ENCODE measurements around the gene GNAT1. TPM values are rescaled to one million over a fixed set of nuclear protein-coding genes. Genes with fewer than 3 reads are reported as not detected.

The GNAT1 gene
- total RNA-seq, 1 donor from 2014 or later, result not detected

GRCh38 chr3:50205413-50206276, 14.2 kb downstream of the GNAT1 start:
- peaks cover 2% of the 10 kb centered on the region for H3K4me1 Mint-ChIP-seq
- peak overlapping the region; percentile 35 for H3K4me3 Mint-ChIP-seq
- peak; percentile 32 for DNase-seq
- peaks cover 50% of the 10 kb centered on the region for H3K27me3 Mint-ChIP-seq
- no peaks in the 10 kb centered on the region for H3K9me3 Mint-ChIP-seq
- H3K36me3 Mint-ChIP-seq (ENCODE audit: low read depth), result no peaks in the 10 kb centered on the region
- TF ChIP-seq CTCF (IDR thresholded peaks at IDR 0.05), result no peak
- no peak overlapping the region for H3K27ac Mint-ChIP-seq
- CTCF ChIA-PET, result no interaction called here
- intact Hi-C loops (cut with micrococcal nuclease), result no loop called here
- POLR2A ChIA-PET, result interaction anchor here (0.7 to 1.1 kb wide), 2 partner anchors 11 to 14 kb away, joined by 4 to 6 read pairs; partner anchors contain the start of gene GNAT1
- ATAC-seq (ENCODE audit: low read depth), result peak; percentile 84

DNA sequence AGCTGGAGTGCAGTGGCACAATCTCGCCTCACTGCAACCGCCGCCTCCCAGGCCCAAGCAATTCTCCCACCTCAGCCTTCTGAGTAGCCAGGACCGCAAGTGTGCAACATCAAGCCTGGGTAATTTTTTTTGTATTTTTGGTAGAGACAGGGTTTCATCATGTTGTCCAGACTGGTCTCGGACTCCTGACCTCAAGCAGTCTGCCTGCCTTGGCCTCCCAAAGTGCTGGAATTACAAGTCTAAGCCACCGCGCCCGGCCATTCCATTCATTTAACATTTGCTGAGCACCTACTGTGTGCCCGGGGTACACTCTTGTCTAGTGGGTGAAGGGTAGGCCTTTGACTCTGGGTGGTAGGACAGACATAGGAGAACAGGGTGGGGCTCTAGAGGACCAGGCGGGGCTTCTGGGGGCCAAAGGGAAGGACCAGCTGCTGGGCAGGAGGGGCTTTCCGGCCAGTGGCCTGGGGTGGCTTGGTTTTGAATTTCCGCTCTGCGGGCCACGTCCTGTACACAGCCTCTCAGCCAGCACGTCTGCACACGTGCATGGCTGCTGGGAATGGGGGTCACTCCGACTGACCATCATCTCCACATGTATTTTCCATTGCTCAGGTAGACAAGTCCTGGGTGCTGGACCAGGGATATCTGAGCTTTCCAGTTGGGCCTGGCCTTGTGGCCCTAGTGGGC, 16.1 kb downstream of the GNAT1 start:
- Mint-ChIP-seq H3K4me3 (no peak overlapping the region), H3K27me3 (peaks cover 34% of the 10 kb centered on the region), H3K36me3 (ENCODE audit: low read depth) (no peaks in the 10 kb centered on the region), H3K27ac (no peak overlapping the region), H3K4me1 (peaks cover 2% of the 10 kb centered on the region), H3K9me3 (no peaks in the 10 kb centered on the region)
- DNase-seq, result no peak
- no peak for ATAC-seq (ENCODE audit: low read depth)
- ChIA-PET CTCF (no interaction called here), POLR2A (no interaction called here)
- no peak for TF ChIP-seq CTCF (IDR thresholded peaks at IDR 0.05)
- intact Hi-C loops (cut with micrococcal nuclease), result no loop called here

GRCh38 chr3:50208677-50209344, 17.4 kb downstream of the GNAT1 start:
- CTCF ChIA-PET, result interaction anchor here (1.2 kb wide), 1 partner anchor 38 kb away, joined by 3 read pairs; no protein-coding TSS in a partner anchor
- POLR2A ChIA-PET, result no interaction called here
- no peak for TF ChIP-seq CTCF (IDR thresholded peaks at IDR 0.05)
- DNase-seq (no peak), ATAC-seq (ENCODE audit: low read depth) (no peak)
- intact Hi-C loops (cut with micrococcal nuclease), result no loop called here
- H3K4me1 Mint-ChIP-seq, result peaks cover 2% of the 10 kb centered on the region
- no peaks in the 10 kb centered on the region for H3K36me3 Mint-ChIP-seq (ENCODE audit: low read depth)
- H3K27ac Mint-ChIP-seq, result no peak overlapping the region
- H3K9me3 Mint-ChIP-seq, result no peaks in the 10 kb centered on the region
- H3K27me3 Mint-ChIP-seq, result peaks cover 23% of the 10 kb centered on the region
- no peak overlapping the region for H3K4me3 Mint-ChIP-seq

GRCh38 chr3:50210176-50210509, 18.7 kb downstream of the GNAT1 start:
- ATAC-seq (ENCODE audit: low read depth) (no peak), DNase-seq (no peak)
- no peaks in the 10 kb centered on the region for H3K9me3 Mint-ChIP-seq
- H3K36me3 Mint-ChIP-seq (ENCODE audit: low read depth), result no peaks in the 10 kb centered on the region
- no peak overlapping the region for H3K4me3 Mint-ChIP-seq
- intact Hi-C loops (cut with micrococcal nuclease), result no loop called here
- TF ChIP-seq CTCF (IDR thresholded peaks at IDR 0.05), result no peak
- POLR2A ChIA-PET, result no interaction called here
- peaks cover 2% of the 10 kb centered on the region for H3K4me1 Mint-ChIP-seq
- peaks cover 18% of the 10 kb centered on the region for H3K27me3 Mint-ChIP-seq
- H3K27ac Mint-ChIP-seq, result no peak overlapping the region
- CTCF ChIA-PET, result interaction anchor here (1.2 kb wide), 1 partner anchor 37 kb away, joined by 3 read pairs; no protein-coding TSS in a partner anchor

Measured in activated B cell treated with CpG ODN at 0.5 μM for 24 hours (primary cell).